GM19397 (cell line): ENCODE data around the gene ITIH4.

ENCODE experiments used
- ATAC-seq: cut with Tn5 transposase; IDR thresholded peaks from one replicate; pipeline ENCODE4 v1.9.1; 2021; ENCODE audit warnings: mild to moderate bottlenecking, moderate library complexity; ENCODE audit not compliant: unreplicated experiment

ITIH4 gene

GRCh38 chr3:52834871-52835501, 4.5 kb upstream of the ITIH4 start, which contains the start of gene MUSTN1:
MUSTN1 (minus strand) TSS chr3:52835019; CDS start chr3:52834948, 71 bp downstream.
- ATAC-seq: no peak

GRCh38 chr3:52833202-52833601, 2.7 kb upstream of the ITIH4 start:
- ATAC-seq: no peak

GRCh38 chr3:52831500-52832301, 1.2 kb upstream of the ITIH4 start:
- ATAC-seq: no peak

- no peak for ATAC-seq
Measured at GRCh38 chr3:52829906-52830463, 487 bp downstream of the ITIH4 start.

- no peak for ATAC-seq
Measured at GRCh38 chr3:52829482-52829881, 990 bp downstream of the ITIH4 start.

- no peak for ATAC-seq
Measured at GRCh38 chr3:52827866-52828376, 2.6 kb downstream of the ITIH4 start.

- ATAC-seq: no peak
Measured at GRCh38 chr3:52827441-52827840, 3.0 kb downstream of the ITIH4 start.

GRCh38 chr3:52824037-52824436, 6.4 kb downstream of the ITIH4 start:
- no peak for ATAC-seq

GRCh38 chr3:52822363-52822762, 8.1 kb downstream of the ITIH4 start:
- no peak for ATAC-seq

GRCh38 chr3:52820736-52821135, 9.7 kb downstream of the ITIH4 start:
- no peak for ATAC-seq

- no peak for ATAC-seq
Measured at GRCh38 chr3:52819936-52820335, 10.5 kb downstream of the ITIH4 start.

- no peak for ATAC-seq
Measured at GRCh38 chr3:52817860-52818259, 12.6 kb downstream of the ITIH4 start.

- no peak for ATAC-seq
Measured at GRCh38 chr3:52817221-52817620, 13.3 kb downstream of the ITIH4 start.

- ATAC-seq: no peak
Measured at GRCh38 chr3:52816654-52817053, 13.8 kb downstream of the ITIH4 start.

GRCh38 chr3:52816199-52816598, 14.3 kb downstream of the ITIH4 start:
- no peak for ATAC-seq

- ATAC-seq: no peak
Measured at GRCh38 chr3:52813810-52814209, 16.7 kb downstream of the ITIH4 start.

- no peak for ATAC-seq
Measured at GRCh38 chr3:52811452-52812011, 18.9 kb downstream of the ITIH4 start.

- ATAC-seq: no peak
Measured at GRCh38 chr3:52810923-52811322, 19.5 kb downstream of the ITIH4 start.

- ATAC-seq: no peak
Measured at GRCh38 chr3:52809662-52810377, 20.7 kb downstream of the ITIH4 start.

- no peak for ATAC-seq
Measured at GRCh38 chr3:52809149-52809548, 21.3 kb downstream of the ITIH4 start.
